ENCODE results near the gene GCDH.

Gene GCDH

DNA sequence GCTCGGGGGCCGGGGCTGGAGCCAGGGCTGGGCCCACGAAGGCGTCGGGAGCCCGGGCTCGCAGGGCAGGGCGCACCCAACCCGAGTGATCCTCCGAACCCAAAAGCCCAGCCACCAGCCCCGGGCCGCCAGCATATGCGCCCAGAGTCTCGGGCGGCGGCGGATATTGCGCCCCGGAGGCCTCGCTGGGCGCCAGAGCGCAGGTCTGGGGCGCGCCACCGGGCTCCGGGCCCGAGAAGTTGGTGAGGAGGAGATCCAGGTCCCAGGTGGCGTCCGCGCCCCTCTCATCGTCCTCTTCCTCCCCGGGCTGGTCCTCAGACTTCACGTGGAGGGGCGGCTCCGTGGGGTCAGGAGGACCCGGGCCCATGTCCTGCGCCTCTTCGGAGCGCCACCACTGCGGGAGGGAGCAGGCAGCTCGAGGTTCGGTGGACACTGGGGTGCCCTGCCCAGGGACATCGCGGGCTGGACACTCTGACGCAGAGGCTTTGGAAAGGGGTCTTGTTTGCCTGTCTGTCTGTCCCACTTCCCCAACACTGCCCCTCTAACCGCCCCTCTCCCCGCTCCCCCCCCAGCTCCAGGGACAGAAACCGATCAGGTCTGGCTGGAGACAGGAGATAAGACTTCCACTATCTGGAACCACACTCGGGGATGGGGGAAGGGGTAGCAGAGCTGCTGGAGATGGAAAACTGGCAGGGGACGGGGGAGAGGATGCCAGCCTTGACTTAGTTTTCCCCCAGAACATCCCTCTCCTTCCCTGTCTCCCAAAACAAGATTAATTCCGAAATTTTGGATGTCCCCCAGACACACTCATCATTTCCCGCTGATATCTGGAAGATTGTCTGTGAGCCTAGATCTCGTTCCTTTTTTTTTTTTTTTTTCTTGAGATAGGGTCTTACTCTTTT is 5.0 kb upstream of the GCDH start:
- peak overlapping the region; percentile 64 for H3K27ac ChIP-seq
- no peak for TF ChIP-seq ZFX (IDR thresholded peaks at IDR 0.05)
- TF ChIP-seq, protein P1, sequence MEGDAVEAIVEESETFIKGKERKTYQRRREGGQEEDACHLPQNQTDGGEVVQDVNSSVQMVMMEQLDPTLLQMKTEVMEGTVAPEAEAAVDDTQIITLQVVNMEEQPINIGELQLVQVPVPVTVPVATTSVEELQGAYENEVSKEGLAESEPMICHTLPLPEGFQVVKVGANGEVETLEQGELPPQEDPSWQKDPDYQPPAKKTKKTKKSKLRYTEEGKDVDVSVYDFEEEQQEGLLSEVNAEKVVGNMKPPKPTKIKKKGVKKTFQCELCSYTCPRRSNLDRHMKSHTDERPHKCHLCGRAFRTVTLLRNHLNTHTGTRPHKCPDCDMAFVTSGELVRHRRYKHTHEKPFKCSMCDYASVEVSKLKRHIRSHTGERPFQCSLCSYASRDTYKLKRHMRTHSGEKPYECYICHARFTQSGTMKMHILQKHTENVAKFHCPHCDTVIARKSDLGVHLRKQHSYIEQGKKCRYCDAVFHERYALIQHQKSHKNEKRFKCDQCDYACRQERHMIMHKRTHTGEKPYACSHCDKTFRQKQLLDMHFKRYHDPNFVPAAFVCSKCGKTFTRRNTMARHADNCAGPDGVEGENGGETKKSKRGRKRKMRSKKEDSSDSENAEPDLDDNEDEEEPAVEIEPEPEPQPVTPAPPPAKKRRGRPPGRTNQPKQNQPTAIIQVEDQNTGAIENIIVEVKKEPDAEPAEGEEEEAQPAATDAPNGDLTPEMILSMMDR (conservative IDR thresholded peaks at IDR 0.05): peak; percentile 70; the same call in 1 of the 2 replicates

GRCh38 chr19:12886651-12886968 is 4.3 kb upstream of the GCDH start:
- TF ChIP-seq ZFX (IDR thresholded peaks at IDR 0.05): no peak
- TF ChIP-seq, protein P1 (conservative IDR thresholded peaks at IDR 0.05): no peak
- H3K27ac ChIP-seq: no peak overlapping the region

DNA sequence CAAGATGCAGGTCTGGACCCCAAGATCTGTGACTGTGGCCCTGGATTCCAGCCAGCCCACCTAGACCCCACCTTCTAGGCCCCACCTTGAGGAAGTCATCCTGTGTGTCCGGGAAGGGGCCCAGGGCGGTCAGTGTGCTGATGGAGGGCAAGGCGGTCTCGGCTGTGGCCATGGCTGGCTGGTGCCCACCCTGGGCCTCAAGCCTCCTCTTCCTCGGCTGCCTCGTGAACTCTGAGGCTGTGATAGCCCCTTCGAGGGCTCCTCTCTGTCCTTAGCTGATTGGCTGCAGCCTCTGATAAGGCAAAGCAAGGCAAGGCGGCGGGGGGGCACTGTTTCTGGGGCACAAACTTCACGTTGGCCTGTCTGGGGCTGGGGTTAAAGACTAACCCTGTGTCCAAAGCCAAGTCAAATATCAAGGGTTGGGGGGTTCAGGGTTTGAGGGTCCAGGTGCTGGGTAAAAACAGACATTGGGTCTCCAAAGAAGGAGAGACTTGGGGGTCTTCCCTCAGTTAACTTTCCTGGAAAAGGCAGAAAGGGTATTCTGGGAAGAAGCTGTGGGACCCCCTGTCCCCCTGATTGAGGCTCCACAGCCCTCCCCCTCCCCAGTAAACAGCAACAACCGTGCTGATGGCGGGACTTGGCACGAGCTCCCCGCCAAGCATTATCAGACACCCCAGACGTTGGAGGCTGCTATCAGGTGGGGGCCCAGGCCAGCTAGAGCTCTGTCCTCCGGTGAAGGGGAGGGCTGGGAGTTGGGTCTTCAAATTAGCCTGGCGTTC is 3.8 kb upstream of the GCDH start, which contains the start of gene KLF1:
KLF1 (minus strand) TSS at position 233 of the 779 bp plus-strand sequence; CDS start at position 172, 61 bp downstream.
- H3K27ac ChIP-seq: peak within 1 kb of the TSS; percentile 64
- no peak for TF ChIP-seq ZFX (IDR thresholded peaks at IDR 0.05)
- TF ChIP-seq, protein P1 (conservative IDR thresholded peaks at IDR 0.05): no peak

GRCh38 chr19:12888006-12888603 is 2.9 kb upstream of the GCDH start:
- H3K27ac ChIP-seq: no peak overlapping the region
- TF ChIP-seq, protein P1 (conservative IDR thresholded peaks at IDR 0.05): no peak
- no peak for TF ChIP-seq ZFX (IDR thresholded peaks at IDR 0.05)

DNA sequence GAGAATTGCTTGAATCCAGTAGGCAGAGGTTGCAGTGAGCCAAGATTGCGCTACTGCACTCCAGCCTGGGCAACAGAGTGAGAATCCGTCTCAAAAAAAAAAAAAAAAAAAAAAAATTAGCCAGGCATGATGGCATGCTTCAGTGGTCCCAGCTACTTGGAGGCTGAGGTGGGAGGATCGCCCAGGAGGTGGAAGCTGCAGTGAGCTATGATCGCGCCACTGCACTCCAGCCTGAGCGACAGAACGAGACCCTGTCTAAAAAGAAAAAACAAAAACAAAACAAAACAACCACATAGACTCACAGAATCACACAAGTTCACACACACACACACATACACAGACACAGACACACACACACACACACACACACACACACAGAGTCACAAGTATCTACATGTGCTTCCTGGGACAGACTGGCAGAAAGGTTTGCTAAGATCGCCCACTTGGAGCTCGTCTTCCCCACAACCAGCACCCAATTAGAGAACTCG is 617 bp upstream of the GCDH start:
- peak overlapping the region; percentile 66 for H3K27ac ChIP-seq

- peak overlapping the region; percentile 66 for H3K27ac ChIP-seq
- TF ChIP-seq ZFX (IDR thresholded peaks at IDR 0.05): no peak
- TF ChIP-seq, protein P1 (conservative IDR thresholded peaks at IDR 0.05): no peak
These were observed 627 bp downstream of the GCDH start for GRCh38 chr19:12891553-12892021.

DNA sequence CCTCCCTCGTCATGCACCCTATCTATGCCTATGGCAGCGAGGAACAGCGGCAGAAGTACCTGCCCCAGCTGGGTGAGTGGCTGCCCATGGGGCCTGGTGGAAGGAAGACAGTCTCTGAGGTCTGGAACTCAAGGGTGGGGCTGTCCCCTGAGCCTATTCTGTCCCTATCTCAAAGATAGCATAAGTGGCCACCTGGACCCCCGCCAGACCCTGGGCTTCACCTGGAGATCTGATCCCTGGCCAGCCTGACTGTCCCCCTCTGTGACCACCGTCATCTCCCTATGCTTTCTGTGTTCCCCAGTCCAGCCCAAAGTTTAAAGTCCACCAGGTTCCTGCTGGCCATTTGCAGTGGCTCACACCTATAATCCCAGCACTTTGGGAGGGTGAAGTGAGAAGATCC is 2.6 kb downstream of the GCDH start:
- TF ChIP-seq, protein P1 (conservative IDR thresholded peaks at IDR 0.05): no peak
- no peak overlapping the region for H3K27ac ChIP-seq
